ENCODE results near the gene NANOG. TPM values are rescaled to one million over a fixed set of nuclear protein-coding genes. Genes with fewer than 3 reads are reported as not detected.
"Not testable (repeated sequence)": the region's sequence is repeated elsewhere in the genome, so short reads cannot be mapped to it uniquely, and the experiment has no call there.

Gene NANOG
- total RNA-seq, 1 donor from 2014 or later = 0.74 TPM

- no peak for DNase-seq (ENCODE audit: low spot score, unreplicated experiment)
- Mint-ChIP-seq H3K4me1 (ENCODE audit: low read depth) (peaks cover 9% of the 10 kb centered on the region), H3K4me3 (ENCODE audit: low read depth) (no peak overlapping the region), H3K9me3 (ENCODE audit: low read depth) (no peaks in the 10 kb centered on the region), H3K27ac (no peak overlapping the region), H3K27me3 (peaks cover 32% of the 10 kb centered on the region), H3K36me3 (ENCODE audit: insufficient read depth) (no peaks in the 10 kb centered on the region)
- no peak for TF ChIP-seq CTCF (IDR thresholded peaks at IDR 0.05; ENCODE audit: unreplicated experiment)
These were observed 4.5 kb upstream of the NANOG start for GRCh38 chr12:7784701-7785100.

- H3K9me3 Mint-ChIP-seq (ENCODE audit: low read depth) = no peaks in the 10 kb centered on the region
- H3K36me3 Mint-ChIP-seq (ENCODE audit: insufficient read depth) = no peaks in the 10 kb centered on the region
- no peak for TF ChIP-seq CTCF (IDR thresholded peaks at IDR 0.05; ENCODE audit: unreplicated experiment)
- H3K27ac Mint-ChIP-seq = peak overlapping the region; percentile 67
- peaks cover 40% of the 10 kb centered on the region for H3K27me3 Mint-ChIP-seq
- H3K4me3 Mint-ChIP-seq (ENCODE audit: low read depth) = no peak overlapping the region
- peaks cover 9% of the 10 kb centered on the region for H3K4me1 Mint-ChIP-seq (ENCODE audit: low read depth)
- DNase-seq (ENCODE audit: low spot score, unreplicated experiment) = no peak
These were observed 1.5 kb upstream of the NANOG start for GRCh38 chr12:7787574-7788293.

- TF ChIP-seq CTCF (IDR thresholded peaks at IDR 0.05; ENCODE audit: unreplicated experiment) = no peak
- Mint-ChIP-seq H3K4me1 (ENCODE audit: low read depth) (peaks cover 9% of the 10 kb centered on the region), H3K27me3 (peaks cover 40% of the 10 kb centered on the region), H3K27ac (peak overlapping the region; percentile 67), H3K4me3 (ENCODE audit: low read depth) (no peak overlapping the region), H3K9me3 (ENCODE audit: low read depth) (no peaks in the 10 kb centered on the region), H3K36me3 (ENCODE audit: insufficient read depth) (no peaks in the 10 kb centered on the region)
- no peak for DNase-seq (ENCODE audit: low spot score, unreplicated experiment)
These were observed 925 bp upstream of the NANOG start for GRCh38 chr12:7788294-7788660.

GRCh38 chr12:7793211-7793610, 4.0 kb downstream of the NANOG start:
- no peak for TF ChIP-seq CTCF (IDR thresholded peaks at IDR 0.05; ENCODE audit: unreplicated experiment)
- no peak for DNase-seq (ENCODE audit: low spot score, unreplicated experiment)
- Mint-ChIP-seq H3K36me3 (ENCODE audit: insufficient read depth) (no peaks in the 10 kb centered on the region), H3K27me3 (peaks cover 22% of the 10 kb centered on the region), H3K4me1 (ENCODE audit: low read depth) (peaks cover 9% of the 10 kb centered on the region), H3K9me3 (ENCODE audit: low read depth) (no peaks in the 10 kb centered on the region), H3K4me3 (ENCODE audit: low read depth) (no peak overlapping the region), H3K27ac (no peak overlapping the region)

- not testable (repeated sequence) for H3K27me3 Mint-ChIP-seq; H3K36me3 Mint-ChIP-seq (ENCODE audit: insufficient read depth); DNase-seq (ENCODE audit: low spot score, unreplicated experiment)
These were observed 8.1 kb downstream of the NANOG start for GRCh38 chr12:7797269-7797668.

More at GRCh38 chr12:7797269-7797668, 8.1 kb downstream of the NANOG start:
- H3K4me1 Mint-ChIP-seq (ENCODE audit: low read depth) = peaks cover 15% of the 10 kb centered on the region
- H3K9me3 Mint-ChIP-seq (ENCODE audit: low read depth); H3K4me3 Mint-ChIP-seq (ENCODE audit: low read depth): not testable (repeated sequence)
- H3K27ac Mint-ChIP-seq = peak overlapping the region; percentile 76
